A673 (cell line): ENCODE measurements around the gene SEC14L6. TPM values are rescaled to one million over a fixed set of nuclear protein-coding genes. Genes with fewer than 3 reads are reported as not detected.

Experiments used
- BruUV-seq: library from RNA; stranded (reverse); fragments of 400-500 nt; replicated peaks from 2 replicates; lab custom pipeline; 2021; lab: Mats Ljungman, UMichigan
- CTCF ChIA-PET: fragments of 300-600 bp; sonication (Branson Sonifier 250); formaldehyde crosslinking; loops from one replicate; lab custom pipeline; 2022; ENCODE audit warnings: antibody characterized with exemption; lab: Charles Lee
- POLR2A ChIA-PET: fragments of 300-600 bp; sonication (Branson Sonifier 250); formaldehyde crosslinking; loops from one replicate; lab custom pipeline; 2022; ENCODE audit warnings: antibody characterized with exemption; ENCODE audit not compliant: low non-redundant PET; lab: Charles Lee
- DNase-seq: peaks from one replicate; pipeline ENCODE4 v3.0.0-alpha.2; 2015; ENCODE audit warnings: low spot score
- H3K27ac ChIP-seq: fragments of 200-600 bp; sonication (generic); 2 replicates; pipeline ENCODE4 v1.5.1; 2016; ENCODE audit warnings: mixed run types, low read depth, mild to moderate bottlenecking, mixed read lengths, antibody characterized with exemption, low read length; ENCODE audit not compliant: poor library complexity, severe bottlenecking
- H3K27me3 ChIP-seq: fragments of 200-600 bp; sonication (generic); replicated peaks from 2 replicates; pipeline ENCODE4 v1.6.1; 2017; ENCODE audit warnings: mixed run types, low read depth, mild to moderate bottlenecking, mixed read lengths, antibody characterized with exemption, low read length; ENCODE audit not compliant: insufficient read depth, poor library complexity
- H3K36me3 ChIP-seq: fragments of 200-600 bp; sonication (generic); 2 replicates; pipeline ENCODE4 v1.6.1; 2016; ENCODE audit warnings: mixed run types, mild to moderate bottlenecking, mixed read lengths, antibody characterized with exemption, low read length; ENCODE audit not compliant: insufficient read depth, poor library complexity, severe bottlenecking
- H3K4me1 ChIP-seq: fragments of 200-600 bp; sonication (generic); 2 replicates; pipeline ENCODE4 v1.6.1; 2017; ENCODE audit warnings: mixed run types, mild to moderate bottlenecking, mixed read lengths, antibody characterized with exemption, low read length; ENCODE audit not compliant: insufficient read depth, poor library complexity, severe bottlenecking
- H3K4me3 ChIP-seq: fragments of 200-600 bp; sonication (generic); 2 replicates; pipeline ENCODE4 v1.5.1; 2016; ENCODE audit warnings: low read depth, mixed run types, mild to moderate bottlenecking, mixed read lengths, low read length; ENCODE audit not compliant: poor library complexity, severe bottlenecking
- H3K9me3 ChIP-seq: fragments of 200-600 bp; sonication (generic); 2 replicates; pipeline ENCODE4 v1.6.1; 2016; ENCODE audit warnings: mixed run types, low read depth, mild to moderate bottlenecking, mixed read lengths, antibody characterized with exemption, low read length; ENCODE audit not compliant: poor library complexity, severe bottlenecking
- CTCF ChIP-seq: fragments of 300-800, 200-600 bp; sonication (generic); conservative IDR thresholded peaks from 2 replicates; pipeline ENCODE4 v1.5.1; 2017; ENCODE audit warnings: low read depth, mild to moderate bottlenecking, antibody characterized with exemption, low read length, moderate library complexity, mixed read lengths
- EZH2 ChIP-seq: fragments of 200-600 bp; sonication (generic); IDR thresholded peaks from 2 replicates; pipeline ENCODE4 v1.6.1; 2017; ENCODE audit warnings: borderline replicate concordance, low read depth, mild to moderate bottlenecking, mixed read lengths, antibody characterized with exemption, low read length; ENCODE audit not compliant: poor library complexity, severe bottlenecking
- intact Hi-C: fragments of 100-400 bp; cut with micrococcal nuclease; formaldehyde crosslinking; loops from one replicate; pipeline ENCODE4 v1.10.0; 2022; ENCODE audit not compliant: unreplicated experiment
- total RNA-seq: library from RNA; stranded (reverse); gene quantifications from 2 replicates; pipeline ENCODE4 v1.2.3, GENCODE V29; 2021

SEC14L6 gene
- total RNA-seq, 1 experiment from 2014 or later, result not detected

GRCh38 chr22:30591588-30592359, 45.2 kb upstream of the SEC14L6 start, which contains the start of gene PES1:
Gene PES1 (minus strand): TSS chr22:30591910. CDS start chr22:30591833, 77 bp downstream.
- BruUV-seq, result no TSS peak
- H3K4me3 ChIP-seq, result peak within 1 kb of the TSS; percentile 88
- CTCF ChIA-PET, result no interaction called here
- no peak for TF ChIP-seq CTCF
- no peak for TF ChIP-seq EZH2
- POLR2A ChIA-PET, result interaction anchor here (0.6 to 0.7 kb wide), 2 partner anchors 12 to 1039 kb away, joined by 4 to 11 read pairs; no protein-coding TSS in a partner anchor
- H3K4me1 ChIP-seq, result peaks cover 7% of the 10 kb centered on the region
- peak within 1 kb of the TSS; percentile 98 for H3K27ac ChIP-seq
- intact Hi-C loops, result no loop called here
- peak; percentile 99 for DNase-seq
- H3K27me3 ChIP-seq, result no peaks in the 10 kb centered on the region
- no peaks in the 10 kb centered on the region for H3K9me3 ChIP-seq
- peaks cover 23% of the 10 kb centered on the region for H3K36me3 ChIP-seq

- Histone ChIP-seq H3K36me3 (peaks cover 29% of the 10 kb centered on the region), H3K27ac (peak overlapping the region; percentile 98), H3K4me3 (peak overlapping the region; percentile 88), H3K4me1 (peaks cover 7% of the 10 kb centered on the region), H3K27me3 (no peaks in the 10 kb centered on the region), H3K9me3 (no peaks in the 10 kb centered on the region)
- ChIA-PET CTCF (no interaction called here), POLR2A (no interaction called here)
- TSS peak; percentile 61 for BruUV-seq
- TF ChIP-seq EZH2 (no peak), CTCF (no peak)
- DNase-seq, result no peak
- intact Hi-C loops, result no loop called here
These were observed 44.6 kb upstream of the SEC14L6 start for GRCh38 chr22:30591191-30591587.

- H3K4me1 ChIP-seq, result peaks cover 7% of the 10 kb centered on the region
- ChIA-PET POLR2A (interaction anchor here (0.7 kb wide), 1 partner anchor 155 kb away, joined by 3 read pairs; no protein-coding TSS in a partner anchor), CTCF (no interaction called here)
- no peaks in the 10 kb centered on the region for H3K27me3 ChIP-seq
- no peaks in the 10 kb centered on the region for H3K9me3 ChIP-seq
- intact Hi-C loops, result no loop called here
- TF ChIP-seq CTCF, result no peak
- no peak for TF ChIP-seq EZH2
- DNase-seq, result no peak
- H3K36me3 ChIP-seq, result peaks cover 75% of the 10 kb centered on the region
- no peak overlapping the region for H3K27ac ChIP-seq
- no peak overlapping the region for H3K4me3 ChIP-seq
- no TSS peak for BruUV-seq
These were observed 39.9 kb upstream of the SEC14L6 start for GRCh38 chr22:30586414-30586813.
